Astrocyte (in vitro differentiated cells and primary cell): ENCODE results near the gene DDX31. TPM values are rescaled to one million over a fixed set of nuclear protein-coding genes. Genes with fewer than 3 reads are reported as not detected.

ENCODE experiments used
- DNase-seq: peaks from one replicate; pipeline ENCODE4 v3.0.0-alpha.2; 2010; ENCODE audit warnings: low read depth
- FAIRE-seq: peaks from 2 replicates; lab custom pipeline; 2011; peaks lifted over from hg19 to GRCh38; lab: Jason Lieb, UNC
- H2AFZ ChIP-seq: 2 replicates; pipeline ENCODE4 v1.6.0; 2012; ENCODE audit warnings: low read depth, low read length, inconsistent platforms
- H3K27ac ChIP-seq: 2 replicates; pipeline ENCODE4 v1.5.1; 2011; ENCODE audit warnings: low read depth, low read length, inconsistent platforms
- H3K27me3 ChIP-seq: 2 replicates; pipeline ENCODE4 v1.6.0; 2011; ENCODE audit warnings: low read length, inconsistent platforms; ENCODE audit not compliant: insufficient read depth
- H3K36me3 ChIP-seq: 2 replicates; pipeline ENCODE4 v1.5.1; 2011; ENCODE audit warnings: low read length, inconsistent platforms; ENCODE audit not compliant: insufficient read depth
- H3K4me1 ChIP-seq: 2 replicates; pipeline ENCODE4 v1.5.1; 2011; ENCODE audit warnings: low read length, inconsistent platforms; ENCODE audit not compliant: insufficient read depth
- H3K4me2 ChIP-seq: 2 replicates; pipeline ENCODE4 v1.6.0; 2012; ENCODE audit warnings: low read length, inconsistent platforms
- H3K4me3 ChIP-seq: 2 replicates; pipeline ENCODE4 v1.5.1; 2011; ENCODE audit warnings: low read depth, mild to moderate bottlenecking, low read length, inconsistent platforms; ENCODE audit not compliant: insufficient read depth
- H3K79me2 ChIP-seq: 2 replicates; pipeline ENCODE4 v1.6.0; 2012; ENCODE audit warnings: mild to moderate bottlenecking, low read length, inconsistent platforms; ENCODE audit not compliant: insufficient read depth
- H3K9ac ChIP-seq: 2 replicates; pipeline ENCODE4 v1.6.0; 2012; ENCODE audit warnings: mild to moderate bottlenecking, low read length, inconsistent platforms
- H3K9me3 ChIP-seq: 2 replicates; pipeline ENCODE4 v1.5.1; 2012; ENCODE audit warnings: low read depth, mild to moderate bottlenecking, low read length, inconsistent platforms; ENCODE audit not compliant: insufficient read depth
- H4K20me1 ChIP-seq: 2 replicates; pipeline ENCODE4 v1.6.0; 2012; ENCODE audit warnings: low read length, inconsistent platforms; ENCODE audit not compliant: insufficient read depth
- H3K27ac Mint-ChIP-seq: one replicate; pipeline ENCODE4 v1.8.0; 2021; ENCODE audit warnings: mild to moderate bottlenecking, mixed read lengths; ENCODE audit not compliant: unreplicated experiment
- H3K27me3 Mint-ChIP-seq: one replicate; pipeline ENCODE4 v1.8.0; 2021; ENCODE audit warnings: low read depth, mixed read lengths; ENCODE audit not compliant: unreplicated experiment
- H3K36me3 Mint-ChIP-seq: one replicate; pipeline ENCODE4 v1.8.0; 2021; ENCODE audit warnings: low read depth, mixed read lengths; ENCODE audit not compliant: unreplicated experiment
- H3K4me1 Mint-ChIP-seq: one replicate; pipeline ENCODE4 v1.8.0; 2021; ENCODE audit warnings: low read depth, mixed read lengths; ENCODE audit not compliant: unreplicated experiment
- H3K4me3 Mint-ChIP-seq: one replicate; pipeline ENCODE4 v1.8.0; 2021; ENCODE audit warnings: mild to moderate bottlenecking, moderate library complexity, mixed read lengths; ENCODE audit not compliant: unreplicated experiment
- H3K9me3 Mint-ChIP-seq: one replicate; pipeline ENCODE4 v1.8.0; 2021; ENCODE audit warnings: mild to moderate bottlenecking, mixed read lengths; ENCODE audit not compliant: unreplicated experiment
- CTCF ChIP-seq: IDR thresholded peaks from 2 replicates; pipeline ENCODE4 v1.5.1; 2011; ENCODE audit warnings: low read depth, mild to moderate bottlenecking, inconsistent platforms, low read length, moderate library complexity; ENCODE audit not compliant: insufficient read depth
- EZH2 ChIP-seq: IDR thresholded peaks from 2 replicates; pipeline ENCODE4 v1.6.1; 2012; ENCODE audit warnings: mild to moderate bottlenecking, low read length, inconsistent platforms; ENCODE audit not compliant: insufficient read depth
- total RNA-seq: library from RNA; stranded (reverse); gene quantifications from 2 replicates; pipeline ENCODE4 v1.2.1, GENCODE V29; 2021

Gene DDX31
- total RNA-seq, 1 donor from 2014 or later, result 20.5 TPM

GRCh38 chr9:132628746-132629145 is 41.0 kb downstream of the DDX31 start:
- Histone ChIP-seq H3K9me3 (no peaks in the 10 kb centered on the region), H3K36me3 (peaks cover 32% of the 10 kb centered on the region), H2AFZ (no peak overlapping the region), H3K27ac (no peak overlapping the region), H3K4me1 (peaks cover 19% of the 10 kb centered on the region), H3K4me2 (no peak overlapping the region), H3K4me3 (no peak overlapping the region), H3K27me3 (no peaks in the 10 kb centered on the region), H3K79me2 (no peaks in the 10 kb centered on the region), H4K20me1 (peaks cover 19% of the 10 kb centered on the region), H3K9ac (no peak overlapping the region)
- H3K4me1 Mint-ChIP-seq, result peaks cover 37% of the 10 kb centered on the region
- H3K4me3 Mint-ChIP-seq, result no peak overlapping the region
- H3K27ac Mint-ChIP-seq, result no peak overlapping the region
- no peak for TF ChIP-seq EZH2
- TF ChIP-seq CTCF, result no peak
- H3K9me3 Mint-ChIP-seq, result no peaks in the 10 kb centered on the region
- FAIRE-seq (no peak), DNase-seq (no peak)
- peaks cover 29% of the 10 kb centered on the region for H3K36me3 Mint-ChIP-seq
- H3K27me3 Mint-ChIP-seq, result no peaks in the 10 kb centered on the region

GRCh38 chr9:132627594-132627993 is 42.2 kb downstream of the DDX31 start:
- Histone ChIP-seq H4K20me1 (peaks cover 16% of the 10 kb centered on the region), H3K9me3 (no peaks in the 10 kb centered on the region), H3K4me2 (no peak overlapping the region), H3K9ac (no peak overlapping the region), H3K4me1 (peaks cover 19% of the 10 kb centered on the region), H3K4me3 (no peak overlapping the region), H2AFZ (no peak overlapping the region), H3K27ac (no peak overlapping the region), H3K79me2 (no peaks in the 10 kb centered on the region), H3K27me3 (no peaks in the 10 kb centered on the region), H3K36me3 (peaks cover 32% of the 10 kb centered on the region)
- H3K36me3 Mint-ChIP-seq, result peaks cover 29% of the 10 kb centered on the region
- no peaks in the 10 kb centered on the region for H3K9me3 Mint-ChIP-seq
- DNase-seq, result no peak
- no peak overlapping the region for H3K4me3 Mint-ChIP-seq
- FAIRE-seq, result no peak
- H3K27ac Mint-ChIP-seq, result no peak overlapping the region
- no peaks in the 10 kb centered on the region for H3K27me3 Mint-ChIP-seq
- TF ChIP-seq EZH2, result no peak
- H3K4me1 Mint-ChIP-seq, result peaks cover 33% of the 10 kb centered on the region

GRCh38 chr9:132627106-132627505 is 42.7 kb downstream of the DDX31 start:
- Histone ChIP-seq H3K4me3 (no peak overlapping the region), H3K4me1 (peaks cover 17% of the 10 kb centered on the region), H3K27ac (no peak overlapping the region), H3K9me3 (no peaks in the 10 kb centered on the region), H3K79me2 (no peaks in the 10 kb centered on the region), H3K36me3 (peaks cover 32% of the 10 kb centered on the region), H4K20me1 (peaks cover 16% of the 10 kb centered on the region), H3K4me2 (no peak overlapping the region), H3K9ac (no peak overlapping the region), H3K27me3 (no peaks in the 10 kb centered on the region), H2AFZ (no peak overlapping the region)
- peaks cover 29% of the 10 kb centered on the region for H3K36me3 Mint-ChIP-seq
- no peak overlapping the region for H3K27ac Mint-ChIP-seq
- no peak for TF ChIP-seq EZH2
- H3K4me3 Mint-ChIP-seq, result no peak overlapping the region
- H3K27me3 Mint-ChIP-seq, result no peaks in the 10 kb centered on the region
- no peaks in the 10 kb centered on the region for H3K9me3 Mint-ChIP-seq
- H3K4me1 Mint-ChIP-seq, result peaks cover 32% of the 10 kb centered on the region
- DNase-seq (no peak), FAIRE-seq (no peak)
